Stimulated activated CD8-positive, alpha-beta memory T cell treated with anti-CD3 and anti-CD28 coated beads, Interleukin-12 subunit alpha, Interleukin-12 subunit beta, amount 100 ng/mL, for 24 hours (primary cell): Measurements from ENCODE around the gene PDXK.

ENCODE experiments used
- DNase-seq: peaks from one replicate; pipeline ENCODE4 v3.0.0-alpha.2; 2020; ENCODE audit errors: extremely low read depth

Gene PDXK

GRCh38 chr21:43762303-43763128 lies 43.6 kb downstream of the PDXK start:
- no peak for DNase-seq

GRCh38 chr21:43763901-43764523 lies 45.1 kb downstream of the PDXK start:
- DNase-seq = no peak

- no peak for DNase-seq
These were observed 45.9 kb downstream of the PDXK start for GRCh38 chr21:43764576-43765495.

- no peak for DNase-seq
These were observed 48.0 kb downstream of the PDXK start for GRCh38 chr21:43766734-43767497.

GRCh38 chr21:43767498-43767983 lies 48.6 kb downstream of the PDXK start:
- no peak for DNase-seq

- no peak for DNase-seq
These were observed 49.3 kb downstream of the PDXK start for GRCh38 chr21:43767984-43768867.

- no peak for DNase-seq
These were observed 49.9 kb downstream of the PDXK start for GRCh38 chr21:43768868-43769167.

GRCh38 chr21:43769325-43769958 lies 50.5 kb downstream of the PDXK start:
- DNase-seq = no peak

- no peak for DNase-seq
These were observed 51.2 kb downstream of the PDXK start for GRCh38 chr21:43770066-43770655.

- no peak for DNase-seq
These were observed 52.3 kb downstream of the PDXK start for GRCh38 chr21:43771199-43771675.

- DNase-seq = no peak
These were observed 52.9 kb downstream of the PDXK start for GRCh38 chr21:43771698-43772424.

- no peak for DNase-seq
These were observed 53.5 kb downstream of the PDXK start for GRCh38 chr21:43772425-43772821.

- no peak for DNase-seq
These were observed 55.2 kb downstream of the PDXK start for GRCh38 chr21:43774163-43774562.

GRCh38 chr21:43775190-43775589 lies 56.3 kb downstream of the PDXK start:
- DNase-seq = no peak

- DNase-seq = peak; percentile 50
These were observed 57.0 kb downstream of the PDXK start, which contains the start of gene CSTB for GRCh38 chr21:43775795-43776430. TSS of gene CSTB (minus strand) at chr21:43776308. CDS start at chr21:43776269, 39 bp downstream.

- no peak for DNase-seq
These were observed 59.0 kb downstream of the PDXK start for GRCh38 chr21:43777953-43778352.

- DNase-seq = no peak
These were observed 59.8 kb downstream of the PDXK start for GRCh38 chr21:43778469-43779335.
